CD4-positive, alpha-beta T cell treated with Interleukin-12 subunit alpha and Interleukin-12 subunit beta, for 1 hour (primary cell): ENCODE measurements around the gene PTPRA.
"Not testable (repeated sequence)": the region's sequence is repeated elsewhere in the genome, so short reads cannot be mapped to it uniquely, and the experiment has no call there.

Source experiments
- DNase-seq: peaks from one replicate; pipeline ENCODE4 v3.0.0-alpha.2; 2020

PTPRA gene, protein sequence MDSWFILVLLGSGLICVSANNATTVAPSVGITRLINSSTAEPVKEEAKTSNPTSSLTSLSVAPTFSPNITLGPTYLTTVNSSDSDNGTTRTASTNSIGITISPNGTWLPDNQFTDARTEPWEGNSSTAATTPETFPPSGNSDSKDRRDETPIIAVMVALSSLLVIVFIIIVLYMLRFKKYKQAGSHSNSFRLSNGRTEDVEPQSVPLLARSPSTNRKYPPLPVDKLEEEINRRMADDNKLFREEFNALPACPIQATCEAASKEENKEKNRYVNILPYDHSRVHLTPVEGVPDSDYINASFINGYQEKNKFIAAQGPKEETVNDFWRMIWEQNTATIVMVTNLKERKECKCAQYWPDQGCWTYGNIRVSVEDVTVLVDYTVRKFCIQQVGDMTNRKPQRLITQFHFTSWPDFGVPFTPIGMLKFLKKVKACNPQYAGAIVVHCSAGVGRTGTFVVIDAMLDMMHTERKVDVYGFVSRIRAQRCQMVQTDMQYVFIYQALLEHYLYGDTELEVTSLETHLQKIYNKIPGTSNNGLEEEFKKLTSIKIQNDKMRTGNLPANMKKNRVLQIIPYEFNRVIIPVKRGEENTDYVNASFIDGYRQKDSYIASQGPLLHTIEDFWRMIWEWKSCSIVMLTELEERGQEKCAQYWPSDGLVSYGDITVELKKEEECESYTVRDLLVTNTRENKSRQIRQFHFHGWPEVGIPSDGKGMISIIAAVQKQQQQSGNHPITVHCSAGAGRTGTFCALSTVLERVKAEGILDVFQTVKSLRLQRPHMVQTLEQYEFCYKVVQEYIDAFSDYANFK

DNA sequence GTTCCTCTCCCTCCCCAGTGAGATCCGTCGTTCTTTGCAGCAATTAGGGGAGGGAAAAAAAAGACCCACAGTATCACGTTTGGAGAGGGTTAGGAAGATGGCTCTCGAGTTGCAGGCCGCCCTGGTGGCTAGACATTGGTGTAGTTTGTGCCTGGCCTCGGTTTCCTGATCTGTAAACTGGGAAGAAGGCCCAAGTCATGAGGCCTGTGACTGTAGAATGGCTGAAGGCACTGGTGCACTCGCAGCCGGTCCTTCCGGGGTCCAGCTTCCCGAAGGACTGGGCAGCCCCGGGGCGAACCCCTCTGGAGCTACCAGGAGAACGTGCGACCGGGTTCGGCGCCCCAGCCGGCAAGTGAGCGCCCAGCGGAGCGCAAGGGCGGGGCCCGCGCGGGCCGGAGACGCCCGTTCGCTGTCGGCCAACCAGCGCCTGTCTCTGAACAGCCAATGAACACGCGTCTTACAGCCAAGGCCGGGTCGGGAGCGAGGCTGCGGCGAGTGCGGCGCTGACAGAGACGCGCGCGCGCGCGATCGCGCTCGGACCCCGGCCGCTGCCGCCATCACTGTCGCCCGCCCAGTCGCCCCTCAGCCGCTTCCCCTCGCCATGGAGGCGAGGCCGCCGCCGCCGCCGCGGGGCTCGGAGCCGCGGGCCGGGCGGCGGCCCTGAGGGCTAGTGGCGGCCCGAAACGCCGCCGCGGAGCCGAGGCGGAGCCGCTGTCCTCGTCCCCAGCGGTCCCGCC is at the start of gene PTPRA:
PTPRA (plus strand) TSS at position 472 of the 737 bp plus-strand sequence. CDS start 90,797 bp downstream, outside the sequence.
- DNase-seq, result peak; percentile 92

DNA sequence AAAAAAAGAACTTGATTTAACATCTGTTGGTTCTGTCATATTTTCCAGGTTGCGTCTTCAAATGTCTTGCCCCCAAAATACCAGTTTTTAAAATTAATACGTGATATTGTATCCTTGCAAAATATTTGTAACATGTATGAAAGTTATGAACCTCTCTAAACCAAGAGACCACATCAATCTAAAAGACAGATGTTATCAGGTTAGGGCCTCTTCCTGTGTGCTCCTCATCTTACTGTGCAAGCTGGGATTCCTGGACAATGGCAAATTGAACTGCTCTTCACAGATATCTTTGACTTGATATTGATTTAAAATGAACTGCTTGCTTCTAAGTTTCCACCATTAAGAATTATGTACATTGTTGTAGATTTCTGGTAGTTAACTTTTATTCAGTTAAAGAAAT is 47.5 kb upstream of the PTPRA start:
- DNase-seq, result peak; percentile 3

DNA sequence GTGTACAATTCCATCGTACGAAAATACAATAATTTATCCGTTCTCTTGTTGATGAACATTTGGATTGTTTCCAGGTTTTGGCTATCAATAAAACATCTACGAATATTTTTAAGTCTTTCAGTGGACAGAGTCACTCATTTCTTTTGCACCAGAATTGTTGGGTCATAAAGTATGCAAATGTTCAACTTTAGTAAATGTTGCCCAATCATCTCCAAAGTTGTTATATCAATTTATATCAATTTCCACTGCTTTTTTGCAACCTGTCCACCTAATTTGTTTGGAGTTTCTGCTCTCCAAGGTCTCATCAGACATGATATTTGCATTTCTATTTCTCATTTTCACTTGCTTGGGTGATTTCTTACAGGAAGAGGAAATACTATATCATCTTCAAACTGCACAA is 46.6 kb upstream of the PTPRA start:
- DNase-seq, result no peak

DNA sequence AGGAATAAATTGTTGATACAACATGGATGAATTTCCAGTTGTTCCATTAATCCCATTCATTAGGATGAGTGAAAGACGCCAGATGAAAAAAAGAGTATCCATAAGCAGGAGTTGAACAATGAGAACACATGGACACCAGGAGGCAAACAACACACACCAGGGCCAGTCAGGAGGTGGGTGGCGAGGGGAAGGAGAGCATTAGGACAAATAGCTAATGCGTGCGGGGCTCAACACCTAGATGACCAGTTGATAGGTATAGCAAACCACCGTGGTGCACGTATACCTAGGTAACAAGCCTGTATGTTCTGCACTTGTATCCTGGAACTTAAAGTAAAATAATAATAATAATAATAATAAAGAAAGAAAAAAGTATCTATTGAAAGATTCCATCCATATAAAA is 43.9 kb upstream of the PTPRA start:
- DNase-seq, result no peak

DNA sequence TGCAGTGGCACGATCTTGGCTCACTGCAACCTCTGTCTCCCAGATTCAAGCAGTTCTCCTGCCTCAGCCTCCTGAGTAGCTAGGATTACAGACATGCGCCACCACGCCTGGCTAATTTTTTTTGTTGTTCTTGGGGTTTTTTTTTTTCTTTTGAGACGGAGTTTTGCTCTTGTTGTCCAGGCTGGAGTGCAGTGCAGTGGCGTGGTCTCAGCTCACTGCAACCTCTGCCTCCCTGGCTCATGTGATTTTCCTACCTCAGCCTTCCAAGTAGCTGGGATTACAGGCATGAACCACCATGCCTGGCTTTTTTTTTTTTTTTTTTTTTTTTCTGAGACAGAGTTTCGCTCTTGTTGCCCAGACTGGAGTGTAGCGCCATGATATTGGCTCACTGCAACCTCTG is 42.1 kb upstream of the PTPRA start:
- not testable (repeated sequence) for DNase-seq

DNA sequence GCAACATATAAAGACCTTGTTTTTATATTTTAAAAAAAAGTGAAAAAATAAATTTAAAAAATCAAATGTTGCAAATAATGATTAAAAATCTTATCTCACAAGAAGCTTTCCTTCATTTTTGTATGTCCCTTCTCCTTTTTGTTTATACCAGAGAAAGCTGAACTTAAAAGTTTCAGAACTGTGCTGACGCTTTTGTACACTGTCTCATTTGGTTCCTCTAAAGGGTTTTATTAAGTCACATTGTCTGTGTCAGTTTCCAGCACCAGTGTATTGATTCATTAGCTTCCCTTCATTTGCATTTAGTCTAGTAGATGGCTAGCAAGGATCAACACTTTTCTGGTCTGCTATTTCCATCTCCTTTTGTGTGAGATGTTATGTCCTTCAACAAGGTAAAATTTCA is 39.5 kb upstream of the PTPRA start:
- DNase-seq, result no peak

DNA sequence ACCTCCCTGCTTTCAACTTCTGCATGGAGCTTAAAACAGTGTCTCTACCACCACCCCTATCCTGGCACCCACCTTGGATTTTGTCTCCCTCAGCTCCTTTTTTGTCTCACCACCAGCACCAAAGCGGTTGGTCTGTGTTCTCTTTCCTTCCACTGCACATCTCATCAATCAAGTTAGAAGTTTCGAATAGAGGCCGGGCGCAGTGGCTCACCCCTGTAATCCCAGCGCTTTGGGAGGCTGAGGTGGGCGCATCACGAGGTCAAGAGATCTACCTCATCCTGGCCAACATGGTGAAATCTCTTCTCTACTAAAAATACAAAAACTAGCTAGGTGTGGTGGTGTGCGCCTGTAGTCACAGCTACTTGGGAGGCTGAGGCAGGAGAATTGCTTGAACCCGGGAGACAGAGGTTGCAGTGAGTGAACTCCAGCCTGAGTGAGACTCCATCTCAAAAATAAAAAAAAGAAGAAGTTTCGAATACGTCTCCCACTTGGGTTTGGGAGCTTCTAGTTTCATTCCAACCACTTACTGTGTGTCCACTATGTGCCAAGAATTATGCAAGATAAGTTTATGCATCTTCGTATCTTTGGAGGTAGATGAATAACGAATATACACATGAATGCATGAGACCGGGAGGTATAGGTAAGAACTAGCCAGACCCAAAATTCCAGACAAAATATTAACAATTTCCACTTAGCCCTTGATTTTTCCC is 38.7 kb upstream of the PTPRA start:
- DNase-seq, result no peak

DNA sequence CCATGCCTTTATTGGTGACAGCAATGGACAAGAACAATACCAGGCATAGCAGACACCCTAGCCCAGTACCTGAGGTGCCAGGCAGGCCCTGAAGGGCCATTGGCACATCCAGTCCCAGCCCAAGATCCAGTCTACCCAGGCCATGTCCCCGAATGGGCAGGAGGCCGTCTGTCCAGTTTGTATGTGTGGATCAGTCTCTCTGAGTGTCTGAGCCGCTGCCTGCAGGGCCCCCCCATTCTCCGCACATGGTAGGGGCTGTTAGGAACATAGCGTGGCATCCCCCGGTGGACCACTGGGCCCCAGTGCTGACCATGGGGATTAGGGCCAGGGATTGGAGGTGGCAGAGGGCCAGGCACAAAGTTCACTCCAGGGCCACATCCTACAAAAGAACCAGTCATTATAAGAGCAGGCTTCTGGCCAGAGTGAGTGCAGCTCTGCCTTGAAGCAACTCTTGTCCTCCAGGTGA is 37.9 kb upstream of the PTPRA start:
- DNase-seq, result no peak

DNA sequence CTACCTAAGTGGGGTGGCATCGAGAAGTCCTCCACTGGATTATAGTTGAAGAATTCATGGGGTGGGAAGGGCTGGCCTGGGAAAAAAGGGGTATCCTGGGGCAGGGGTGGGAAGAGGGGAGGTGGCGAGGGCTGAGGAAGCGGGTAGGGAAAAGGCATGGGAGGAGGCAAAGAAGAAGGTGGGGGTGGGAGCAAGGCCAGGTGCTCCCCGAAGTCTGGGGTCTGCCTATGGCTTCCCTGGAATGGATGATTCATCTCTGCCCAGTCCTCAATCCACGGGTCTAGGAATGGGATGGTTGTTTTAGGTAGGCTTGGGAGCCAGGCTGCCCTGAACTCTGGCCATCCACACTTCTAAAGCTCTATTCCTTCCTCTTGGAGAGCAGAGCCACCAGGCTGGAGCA is 37.2 kb upstream of the PTPRA start:
- DNase-seq, result no peak

DNA sequence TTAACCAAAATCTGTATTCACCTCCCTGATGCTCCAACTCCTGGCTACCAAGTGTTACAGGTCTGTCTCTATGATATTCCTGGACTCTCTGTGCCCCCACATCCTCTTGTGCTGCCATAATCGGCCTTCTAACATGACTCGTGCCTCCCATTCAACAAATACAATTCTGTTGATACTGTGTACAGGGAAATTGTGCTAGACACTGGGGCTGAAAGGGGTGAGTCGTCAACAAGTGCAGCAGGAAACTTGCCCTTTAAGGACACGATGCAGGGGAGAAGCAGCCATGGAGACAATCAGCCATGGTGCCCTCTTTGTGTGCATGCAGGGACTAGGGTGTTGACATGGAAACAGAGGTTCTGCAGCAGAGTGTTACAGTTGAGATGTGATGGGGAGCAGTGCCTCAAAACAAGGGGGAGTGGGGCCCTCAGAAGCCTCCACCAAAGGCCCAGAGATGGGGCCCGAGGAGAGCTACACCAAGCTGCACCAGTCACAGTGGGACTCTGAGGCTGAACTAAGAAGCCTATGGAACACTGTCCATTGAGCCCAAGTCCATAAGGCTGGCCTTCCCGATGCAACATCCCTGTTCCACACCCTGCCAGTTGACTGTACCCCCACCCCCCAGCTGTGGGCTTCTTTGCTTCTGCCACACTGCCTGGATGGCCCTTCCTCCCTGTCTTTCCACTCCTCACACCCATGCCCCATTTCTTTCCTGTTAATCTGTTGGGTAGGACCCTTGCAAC is 35.9 kb upstream of the PTPRA start:
- no peak for DNase-seq

DNA sequence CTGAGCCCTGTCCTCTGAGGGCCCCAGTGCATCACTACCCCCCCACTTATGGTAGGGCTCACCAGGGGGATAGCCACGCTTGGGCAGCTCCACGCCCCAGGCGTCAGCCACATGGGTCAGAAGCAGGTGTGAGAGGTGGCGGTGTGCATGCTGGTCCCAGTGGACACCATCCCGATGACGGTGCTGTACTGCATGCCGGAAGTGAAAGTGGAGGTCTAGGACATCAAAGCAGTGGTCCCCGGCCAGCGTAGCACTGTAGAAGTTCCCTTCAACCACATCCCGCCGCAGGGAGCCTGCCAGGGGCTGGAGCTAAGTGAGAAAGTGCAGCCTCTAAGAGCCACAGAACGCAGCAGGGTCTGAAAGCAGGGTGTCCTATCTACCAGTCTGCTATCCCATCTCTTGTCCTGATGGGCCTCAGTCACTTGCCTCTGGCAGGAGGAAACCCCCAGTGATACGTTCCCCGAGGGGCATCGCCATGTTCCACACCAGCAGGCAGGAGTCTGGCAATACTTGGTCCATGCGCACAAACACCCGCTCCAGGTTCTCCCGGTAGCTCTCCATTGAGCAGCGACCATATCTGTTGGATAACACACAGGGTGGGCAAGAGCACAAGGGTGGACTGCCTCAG is 35.0 kb upstream of the PTPRA start:
- no peak for DNase-seq

DNA sequence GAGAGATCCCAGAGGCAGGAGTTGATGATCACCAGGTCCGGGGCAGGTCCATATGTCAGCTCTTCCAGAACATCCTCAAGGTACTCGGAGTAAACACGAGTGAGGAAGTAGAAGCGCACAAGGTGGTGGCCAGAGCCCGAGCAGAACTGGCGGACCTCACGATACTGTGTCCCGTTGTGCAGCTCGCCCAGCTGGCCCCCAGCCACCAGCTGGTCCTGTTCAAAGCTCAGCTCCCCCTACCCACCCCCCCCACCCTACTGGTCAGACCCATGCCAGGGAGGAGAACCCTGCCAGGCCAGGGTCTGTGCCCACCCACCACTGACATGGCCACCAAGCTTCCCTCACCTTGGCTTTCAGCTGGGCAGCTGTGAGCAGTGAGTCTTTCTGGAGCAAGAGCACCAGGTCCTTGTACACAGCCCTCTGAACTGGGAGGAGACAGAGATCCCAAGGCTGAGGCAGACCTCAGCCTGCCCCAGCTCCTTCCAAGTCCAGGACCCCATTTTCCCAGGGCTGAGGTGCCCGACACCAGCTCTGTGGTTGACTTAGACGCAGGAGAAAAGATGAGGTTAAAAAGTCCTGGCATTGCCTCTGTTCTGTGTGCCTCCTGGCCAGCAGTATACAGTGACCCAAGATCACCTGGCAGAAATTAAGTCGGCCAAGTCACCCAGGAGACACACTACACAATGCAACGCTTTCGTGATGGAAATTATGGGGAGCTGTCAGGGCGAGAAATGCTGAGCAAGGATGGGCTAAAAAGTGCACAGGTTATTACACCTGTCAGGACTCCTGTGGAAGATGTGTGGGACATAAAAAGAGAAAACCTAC is 34.2 kb upstream of the PTPRA start:
- DNase-seq, result no peak

DNA sequence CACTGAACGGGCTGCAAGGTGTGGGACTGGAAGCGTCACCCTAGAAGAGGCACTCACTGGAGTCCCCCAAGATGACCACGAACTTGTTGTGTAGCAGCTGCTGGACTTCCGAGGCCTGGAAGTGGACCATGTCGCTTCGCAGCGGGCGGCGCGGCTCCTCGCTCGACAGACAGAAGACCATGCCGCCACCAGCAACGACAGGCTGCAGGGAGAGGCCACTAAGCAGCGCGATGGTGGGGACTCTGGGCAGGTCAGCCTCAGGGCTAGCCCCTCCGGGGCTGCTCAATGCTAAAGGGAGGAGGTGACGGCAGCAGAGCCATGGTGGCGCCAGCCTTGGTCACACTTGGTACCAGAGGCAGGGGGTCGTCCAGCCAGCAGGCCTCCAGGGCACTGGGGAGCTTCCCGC is 33.5 kb upstream of the PTPRA start:
- no peak for DNase-seq

DNA sequence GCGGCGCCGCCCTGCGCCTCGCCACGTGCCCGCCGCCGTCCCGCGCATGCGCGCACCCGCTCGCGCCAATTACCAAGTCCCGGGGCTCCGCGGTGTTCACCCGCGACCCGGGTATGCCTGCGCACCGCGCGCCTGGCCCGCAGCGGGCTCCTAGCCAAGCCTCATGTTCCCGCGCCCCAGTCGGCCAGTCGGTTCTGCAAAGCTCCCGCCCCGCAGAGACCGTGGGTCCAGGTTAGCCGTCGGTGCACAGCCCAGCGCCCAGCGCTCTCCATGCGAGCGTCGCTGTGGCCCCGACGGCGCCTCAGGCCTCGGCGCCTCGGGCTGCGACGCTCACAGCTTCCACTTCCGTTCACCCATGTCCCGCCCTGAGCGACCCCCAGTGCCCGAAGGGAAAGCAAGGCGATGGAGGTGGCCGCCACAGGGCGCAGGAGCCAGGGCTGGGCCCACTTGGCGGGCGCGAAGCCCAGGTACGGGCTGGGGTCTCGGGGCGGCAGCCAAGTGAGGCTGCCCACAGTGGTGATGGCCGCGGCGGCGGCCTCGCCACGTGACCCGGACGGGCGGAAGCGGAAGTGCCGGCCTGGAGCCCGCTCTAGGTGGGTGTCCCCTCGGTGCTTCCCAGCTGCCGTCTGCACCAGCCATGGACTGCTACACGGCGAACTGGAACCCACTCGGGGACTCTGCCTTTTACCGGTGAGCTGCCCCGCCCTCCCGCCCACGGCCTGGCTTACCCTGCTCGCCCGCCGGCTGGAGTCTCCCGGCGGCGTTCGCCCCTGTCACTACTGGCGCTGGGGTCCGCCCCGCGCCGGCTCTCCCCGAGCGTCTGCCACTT is 32.9 kb upstream of the PTPRA start, which contains the start of the genes PCED1A and VPS16:
PCED1A (minus strand) TSS at position 518 of the 829 bp plus-strand sequence. CDS start 743 bp downstream, outside the sequence.
VPS16 (plus strand) TSS at position 608 of the 829 bp plus-strand sequence; CDS start at position 638, 30 bp downstream.
- DNase-seq, result peak; percentile 90

DNA sequence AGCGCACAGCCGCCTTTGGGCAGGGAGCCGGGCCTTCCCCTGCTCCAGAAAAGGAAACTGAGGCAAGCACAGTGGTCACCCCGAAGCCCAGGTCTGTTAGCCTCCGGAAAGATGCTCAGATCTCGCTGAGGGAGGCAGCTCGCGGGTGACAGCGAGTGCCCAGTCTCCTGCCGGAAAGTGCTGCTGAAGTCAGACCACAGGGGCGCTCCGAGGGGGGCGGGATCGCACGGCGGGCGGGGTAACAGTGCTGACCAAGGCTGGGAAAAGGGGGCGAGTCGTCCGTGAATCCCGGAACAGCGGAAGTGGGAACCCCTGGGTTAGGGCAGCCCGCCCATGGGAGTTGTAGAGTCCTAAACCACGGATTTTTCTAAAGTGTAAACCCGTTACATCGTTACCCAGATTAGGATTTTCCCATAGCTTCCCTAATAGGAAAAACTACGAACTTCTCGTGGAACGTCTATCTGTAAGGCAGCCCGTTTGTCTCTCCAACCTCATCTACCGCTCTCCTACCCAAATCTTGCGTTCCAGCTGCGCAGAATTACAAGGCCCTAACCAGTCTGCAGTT is 32.2 kb upstream of the PTPRA start:
- DNase-seq, result peak; percentile 40

DNA sequence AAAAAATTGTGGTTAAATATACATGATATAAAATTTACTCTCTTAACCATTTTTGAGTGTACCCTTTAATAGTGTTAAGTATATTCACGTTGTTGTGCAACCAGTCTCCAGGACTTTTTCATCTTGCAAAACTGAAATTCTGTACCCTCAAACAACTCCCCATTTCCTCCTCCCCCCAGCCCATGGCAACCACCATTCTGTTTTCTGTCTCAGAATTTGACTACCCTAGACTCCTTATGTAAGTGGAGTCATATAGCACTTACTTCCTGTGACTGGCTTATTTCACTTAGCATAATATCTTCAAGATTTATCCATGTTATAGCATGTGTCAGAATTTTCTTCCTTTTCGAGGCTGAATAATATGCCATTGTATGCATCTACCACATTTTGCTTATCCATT is 27.7 kb upstream of the PTPRA start:
- no peak for DNase-seq

DNA sequence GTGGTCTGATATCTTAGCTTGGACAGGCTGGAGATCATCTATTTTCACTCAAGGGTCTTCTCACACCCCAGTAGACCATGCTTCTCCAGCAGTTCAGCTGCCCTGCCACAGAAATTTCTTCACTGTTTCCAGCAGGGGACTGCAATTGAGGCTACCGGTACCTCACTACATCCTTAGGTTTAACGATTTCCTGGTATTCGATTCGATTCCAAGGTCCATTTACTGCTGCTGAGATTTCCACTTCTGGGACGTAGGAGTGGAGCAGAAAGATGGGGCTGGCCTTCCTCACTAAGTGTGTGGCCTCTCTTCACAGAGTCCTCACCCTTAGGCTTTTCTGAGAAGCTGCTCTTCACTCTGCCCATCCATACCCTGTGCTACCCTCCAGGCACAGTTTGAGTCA is 26.6 kb upstream of the PTPRA start:
- DNase-seq, result no peak

DNA sequence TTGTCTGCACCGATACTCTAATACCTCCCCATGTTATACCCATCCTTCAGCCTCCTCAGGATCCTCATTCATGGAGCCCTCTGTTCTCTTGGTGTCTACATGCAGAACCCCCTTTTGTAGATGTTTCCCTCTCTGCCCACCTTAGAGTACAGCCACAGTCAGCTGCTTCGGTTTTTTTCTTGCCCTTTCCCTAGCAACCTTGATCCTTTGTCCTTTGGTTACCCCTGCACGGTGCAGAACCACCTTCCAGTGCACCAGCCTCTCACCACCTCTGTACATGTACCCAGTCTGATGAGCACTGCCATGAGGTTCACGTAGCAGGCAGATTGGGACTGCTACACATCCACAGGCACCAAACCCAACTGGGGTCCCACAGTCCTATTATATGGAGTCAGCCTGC is 25.5 kb upstream of the PTPRA start:
- no peak for DNase-seq

DNA sequence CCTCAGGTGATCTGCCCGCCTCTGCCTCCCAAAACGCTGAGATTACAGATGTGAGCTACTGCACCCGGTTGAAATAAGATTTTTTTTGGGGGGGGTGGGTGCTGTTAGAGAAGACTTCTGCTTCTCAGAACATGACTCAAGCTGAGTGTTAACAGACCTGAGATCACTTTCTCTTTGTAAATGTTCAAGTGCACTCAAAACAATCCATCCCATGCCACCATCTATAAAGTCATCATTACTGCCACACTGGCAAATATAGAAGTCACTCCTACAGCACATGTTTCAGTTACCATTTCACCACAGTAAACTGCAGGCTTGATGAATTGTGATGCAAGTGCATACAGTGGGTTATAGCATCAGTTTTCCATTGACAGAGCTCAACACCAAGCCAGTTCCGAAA is 23.8 kb upstream of the PTPRA start:
- no peak for DNase-seq
